Measurements from ENCODE around the gene COL2A1.

The COL2A1 gene

DNA sequence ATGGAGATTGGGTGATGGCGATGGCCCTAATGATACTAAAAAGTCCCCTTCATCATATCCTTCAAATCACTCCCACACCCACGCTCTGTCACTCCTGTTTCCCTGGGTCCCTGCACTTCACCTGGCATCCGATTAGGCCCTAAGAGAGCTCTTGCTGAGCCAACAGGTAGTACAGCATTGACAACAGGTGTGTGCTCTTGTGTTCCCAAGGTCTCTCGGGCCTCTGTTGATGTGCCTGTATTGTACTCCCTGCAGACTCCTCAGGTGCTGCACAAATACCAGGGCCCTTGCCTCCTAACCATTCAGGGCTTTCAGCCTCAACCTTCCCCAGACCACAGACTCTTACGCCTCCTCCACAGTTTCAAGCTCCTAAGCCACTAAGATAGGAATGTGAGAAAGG is 73.6 kb downstream of the COL2A1 start:
- TF ChIP-seq, protein P1, sequence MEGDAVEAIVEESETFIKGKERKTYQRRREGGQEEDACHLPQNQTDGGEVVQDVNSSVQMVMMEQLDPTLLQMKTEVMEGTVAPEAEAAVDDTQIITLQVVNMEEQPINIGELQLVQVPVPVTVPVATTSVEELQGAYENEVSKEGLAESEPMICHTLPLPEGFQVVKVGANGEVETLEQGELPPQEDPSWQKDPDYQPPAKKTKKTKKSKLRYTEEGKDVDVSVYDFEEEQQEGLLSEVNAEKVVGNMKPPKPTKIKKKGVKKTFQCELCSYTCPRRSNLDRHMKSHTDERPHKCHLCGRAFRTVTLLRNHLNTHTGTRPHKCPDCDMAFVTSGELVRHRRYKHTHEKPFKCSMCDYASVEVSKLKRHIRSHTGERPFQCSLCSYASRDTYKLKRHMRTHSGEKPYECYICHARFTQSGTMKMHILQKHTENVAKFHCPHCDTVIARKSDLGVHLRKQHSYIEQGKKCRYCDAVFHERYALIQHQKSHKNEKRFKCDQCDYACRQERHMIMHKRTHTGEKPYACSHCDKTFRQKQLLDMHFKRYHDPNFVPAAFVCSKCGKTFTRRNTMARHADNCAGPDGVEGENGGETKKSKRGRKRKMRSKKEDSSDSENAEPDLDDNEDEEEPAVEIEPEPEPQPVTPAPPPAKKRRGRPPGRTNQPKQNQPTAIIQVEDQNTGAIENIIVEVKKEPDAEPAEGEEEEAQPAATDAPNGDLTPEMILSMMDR (IDR thresholded peaks at IDR 0.05; ENCODE audit: unreplicated experiment in 3 of 3): no peak
- no peak overlapping the region for H3K27ac Mint-ChIP-seq
- H3K27me3 Mint-ChIP-seq (ENCODE audit: low read depth): peaks cover 10% of the 10 kb centered on the region
- no peaks in the 10 kb centered on the region for H3K9me3 Mint-ChIP-seq
- no peak overlapping the region for H3K4me3 Mint-ChIP-seq
- H3K4me1 Mint-ChIP-seq: peaks cover 13% of the 10 kb centered on the region
- H3K36me3 Mint-ChIP-seq (ENCODE audit: low read depth): no peaks in the 10 kb centered on the region

DNA sequence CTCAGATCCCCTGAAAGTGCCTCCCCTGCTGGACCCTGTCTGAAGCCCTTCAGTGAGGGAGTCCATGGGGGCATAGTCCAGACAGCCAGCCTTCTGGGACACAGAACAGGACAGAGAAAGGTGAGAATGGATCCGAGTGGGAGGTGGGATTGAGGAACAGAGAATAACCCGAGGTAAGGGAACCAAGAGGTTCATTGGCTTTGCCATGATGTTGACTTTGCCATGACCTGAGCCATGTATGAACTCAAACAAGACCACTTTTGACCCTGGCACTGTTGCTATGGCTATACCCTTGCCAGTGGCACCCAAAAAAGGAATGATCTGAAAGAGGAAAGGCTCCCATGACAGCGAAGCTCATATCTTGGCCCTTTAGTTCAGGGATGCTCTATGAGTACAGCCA is 76.9 kb downstream of the COL2A1 start:
- Mint-ChIP-seq H3K4me3 (no peak overlapping the region), H3K27me3 (ENCODE audit: low read depth) (peaks cover 10% of the 10 kb centered on the region), H3K4me1 (no peaks in the 10 kb centered on the region), H3K27ac (no peak overlapping the region), H3K36me3 (ENCODE audit: low read depth) (no peaks in the 10 kb centered on the region), H3K9me3 (no peaks in the 10 kb centered on the region)
- TF ChIP-seq, protein P1 (IDR thresholded peaks at IDR 0.05; ENCODE audit: unreplicated experiment in 3 of 3): no peak

All from nephron (organoid).